ENCODE data around the gene GNAO1.

GNAO1 gene

DNA sequence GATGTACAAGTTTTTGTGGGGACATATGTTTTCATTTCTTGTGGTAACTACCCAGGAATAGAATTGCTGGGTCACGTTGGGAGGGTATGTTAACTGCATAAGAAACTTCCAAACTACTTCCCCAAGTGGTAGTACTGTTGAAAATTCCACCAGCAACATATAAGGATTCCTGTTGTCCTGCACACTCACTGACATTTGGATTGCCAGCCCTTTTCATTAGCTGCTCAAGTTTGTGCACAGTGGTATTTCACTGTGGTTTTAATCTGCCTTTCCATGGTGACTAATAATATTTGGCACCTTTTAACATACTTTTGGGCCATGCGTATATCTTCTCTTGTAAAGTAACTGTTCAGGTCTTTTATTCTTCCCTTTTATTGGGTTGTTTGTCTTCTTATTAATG is 103.3 kb downstream of the GNAO1 start:
- H3K4me3 ChIP-seq (ENCODE audit: control insufficient read depth, low read depth, low read length) = no peak overlapping the region
- peak; percentile 23 for DNase-seq (ENCODE audit: low read depth)
- TF ChIP-seq, protein P1, sequence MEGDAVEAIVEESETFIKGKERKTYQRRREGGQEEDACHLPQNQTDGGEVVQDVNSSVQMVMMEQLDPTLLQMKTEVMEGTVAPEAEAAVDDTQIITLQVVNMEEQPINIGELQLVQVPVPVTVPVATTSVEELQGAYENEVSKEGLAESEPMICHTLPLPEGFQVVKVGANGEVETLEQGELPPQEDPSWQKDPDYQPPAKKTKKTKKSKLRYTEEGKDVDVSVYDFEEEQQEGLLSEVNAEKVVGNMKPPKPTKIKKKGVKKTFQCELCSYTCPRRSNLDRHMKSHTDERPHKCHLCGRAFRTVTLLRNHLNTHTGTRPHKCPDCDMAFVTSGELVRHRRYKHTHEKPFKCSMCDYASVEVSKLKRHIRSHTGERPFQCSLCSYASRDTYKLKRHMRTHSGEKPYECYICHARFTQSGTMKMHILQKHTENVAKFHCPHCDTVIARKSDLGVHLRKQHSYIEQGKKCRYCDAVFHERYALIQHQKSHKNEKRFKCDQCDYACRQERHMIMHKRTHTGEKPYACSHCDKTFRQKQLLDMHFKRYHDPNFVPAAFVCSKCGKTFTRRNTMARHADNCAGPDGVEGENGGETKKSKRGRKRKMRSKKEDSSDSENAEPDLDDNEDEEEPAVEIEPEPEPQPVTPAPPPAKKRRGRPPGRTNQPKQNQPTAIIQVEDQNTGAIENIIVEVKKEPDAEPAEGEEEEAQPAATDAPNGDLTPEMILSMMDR (IDR thresholded peaks at IDR 0.05; ENCODE audit: control insufficient read depth, insufficient read depth, low read depth, low read length, missing control alignments) = no peak

GRCh38 chr16:56295059-56295665 is 103.9 kb downstream of the GNAO1 start:
- DNase-seq (ENCODE audit: low read depth) = no peak
- H3K4me3 ChIP-seq (ENCODE audit: control insufficient read depth, low read depth, low read length) = no peak overlapping the region
- TF ChIP-seq, protein P1 (IDR thresholded peaks at IDR 0.05; ENCODE audit: control insufficient read depth, insufficient read depth, low read depth, low read length, missing control alignments) = no peak

DNA sequence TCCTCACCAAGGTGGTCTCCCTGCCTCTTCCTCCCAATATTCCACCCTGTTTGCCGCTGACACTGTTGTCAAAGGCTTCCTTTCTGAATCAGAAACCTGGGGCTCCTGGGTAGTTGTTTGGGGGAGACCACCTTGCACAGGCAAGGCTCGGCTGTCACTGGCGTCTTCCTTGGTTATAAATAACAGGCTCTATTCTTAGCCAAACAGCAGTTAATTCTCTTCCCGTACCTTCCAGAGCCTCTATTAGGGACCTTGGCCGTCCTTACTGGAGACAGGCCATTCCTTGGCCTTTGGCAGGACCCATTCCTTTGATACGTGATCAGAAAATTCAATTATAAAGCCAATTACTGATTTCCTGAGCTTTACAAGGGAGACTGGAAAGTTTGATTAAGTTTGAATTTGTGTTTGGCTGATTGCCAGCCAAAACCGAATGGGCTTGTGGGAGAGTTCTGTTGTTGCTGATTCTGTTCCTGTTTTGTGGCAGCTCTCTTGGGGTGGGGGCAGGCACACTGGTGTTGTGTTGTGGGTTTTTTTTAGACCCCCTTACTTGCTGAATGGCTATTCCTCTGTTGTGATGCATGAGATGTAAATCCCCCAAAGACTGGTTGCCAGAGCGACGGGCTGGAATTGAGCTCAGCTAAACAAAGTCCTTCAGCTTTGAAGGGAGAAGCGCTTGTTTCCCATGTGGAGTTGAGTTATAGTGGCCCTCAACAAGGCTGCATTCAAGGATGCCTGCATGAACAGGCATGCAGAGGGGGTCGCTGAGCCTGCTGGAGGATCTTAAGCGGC is 104.6 kb downstream of the GNAO1 start:
- H3K4me3 ChIP-seq (ENCODE audit: control insufficient read depth, low read depth, low read length) = no peak overlapping the region
- TF ChIP-seq, protein P1 (IDR thresholded peaks at IDR 0.05; ENCODE audit: control insufficient read depth, insufficient read depth, low read depth, low read length, missing control alignments) = no peak

DNA sequence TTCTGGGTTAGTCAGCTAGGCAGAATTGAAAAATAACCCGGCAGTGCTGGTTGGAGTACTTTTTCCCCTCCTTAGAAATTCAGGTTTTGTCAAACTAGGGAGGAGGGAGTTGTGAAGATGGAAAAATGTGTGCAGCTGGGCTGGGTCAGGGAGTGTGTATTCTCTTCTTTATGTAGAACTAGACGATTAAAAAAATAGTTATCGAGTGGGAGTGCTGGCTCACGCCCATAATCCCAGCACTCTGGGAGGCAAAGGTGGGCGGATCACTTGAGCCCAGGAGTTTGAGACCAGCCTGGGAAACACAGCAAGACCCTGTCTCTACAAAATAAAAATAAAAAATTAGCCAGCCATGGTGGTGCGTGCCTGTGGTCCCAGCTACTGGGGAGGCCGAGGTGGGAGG is 106.4 kb downstream of the GNAO1 start:
- TF ChIP-seq, protein P1 (IDR thresholded peaks at IDR 0.05; ENCODE audit: control insufficient read depth, insufficient read depth, low read depth, low read length, missing control alignments) = no peak
- H3K4me3 ChIP-seq (ENCODE audit: control insufficient read depth, low read depth, low read length) = no peak overlapping the region
- no peak for DNase-seq (ENCODE audit: low read depth)

More for the DNA sequence above, 104.6 kb downstream of the GNAO1 start:
- DNase-seq (ENCODE audit: low read depth) = no peak

DNA sequence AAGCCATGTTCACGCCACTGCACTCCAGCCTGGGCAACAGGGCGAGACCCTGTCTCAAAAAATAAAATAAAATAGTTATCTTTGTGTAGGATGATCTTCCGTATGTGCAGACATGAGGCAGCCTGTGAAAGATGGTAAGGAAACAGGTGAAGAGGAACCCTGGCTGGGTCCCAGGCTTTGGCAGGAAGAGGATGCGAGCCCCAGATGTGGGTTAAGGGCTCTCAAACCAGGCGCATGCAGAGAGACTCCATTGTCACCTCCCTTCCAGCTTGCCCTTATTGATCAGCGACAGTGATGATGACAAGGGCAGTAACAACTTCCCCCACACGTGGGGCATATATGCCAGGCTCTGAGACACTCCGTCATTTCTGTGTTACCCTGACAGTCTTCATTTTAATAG is 106.8 kb downstream of the GNAO1 start:
- DNase-seq (ENCODE audit: low read depth) = no peak
- no peak overlapping the region for H3K4me3 ChIP-seq (ENCODE audit: control insufficient read depth, low read depth, low read length)
- TF ChIP-seq, protein P1 (IDR thresholded peaks at IDR 0.05; ENCODE audit: control insufficient read depth, insufficient read depth, low read depth, low read length, missing control alignments) = no peak

DNA sequence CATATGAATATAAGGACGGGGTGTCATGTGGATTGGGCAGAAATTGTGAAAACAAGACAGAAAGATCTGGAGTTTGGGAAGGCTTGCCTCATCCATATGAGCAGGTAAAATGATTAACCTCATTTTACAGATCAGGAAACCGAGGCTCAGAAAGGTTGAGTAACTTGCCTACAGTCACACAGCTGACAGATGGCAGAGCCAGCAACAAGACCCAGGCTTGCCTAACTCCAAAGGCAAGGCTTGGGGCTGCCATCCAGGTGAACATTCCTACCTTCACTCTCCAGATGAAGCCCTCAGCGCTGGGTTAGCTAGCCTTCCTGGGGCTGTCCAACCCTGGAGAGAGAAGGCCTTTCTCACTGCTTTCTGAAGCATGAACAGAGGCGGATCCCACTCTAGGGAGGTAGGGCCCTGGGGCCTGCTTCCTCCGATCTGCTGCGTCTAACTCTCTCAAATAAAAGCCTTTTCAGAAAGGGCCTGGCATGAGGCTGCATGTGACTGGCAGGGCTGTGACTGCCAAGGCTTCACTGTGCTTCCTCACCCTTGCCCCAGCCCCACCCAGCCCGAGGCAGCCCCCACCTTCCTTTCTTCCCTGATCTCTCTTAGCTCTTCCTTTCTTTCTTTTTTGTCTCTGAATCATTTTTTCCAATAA is 107.8 kb downstream of the GNAO1 start:
- no peak overlapping the region for H3K4me3 ChIP-seq (ENCODE audit: control insufficient read depth, low read depth, low read length)
- no peak for DNase-seq (ENCODE audit: low read depth)
- TF ChIP-seq, protein P1 (IDR thresholded peaks at IDR 0.05; ENCODE audit: control insufficient read depth, insufficient read depth, low read depth, low read length, missing control alignments) = no peak
